HG02642 (cell line): ENCODE data around the gene GALNT18.
A peak's percentile ranks its signal among the peaks of the same experiment; 100 is the strongest.

ENCODE experiments used
- ATAC-seq: cut with Tn5 transposase; IDR thresholded peaks from one replicate; pipeline ENCODE4 v1.9.1; 2021; ENCODE audit warnings: mild to moderate bottlenecking; ENCODE audit not compliant: unreplicated experiment, poor library complexity

Gene GALNT18

GRCh38 chr11:11301212-11301611 lies 320.6 kb downstream of the GALNT18 start:
- ATAC-seq: no peak

DNA sequence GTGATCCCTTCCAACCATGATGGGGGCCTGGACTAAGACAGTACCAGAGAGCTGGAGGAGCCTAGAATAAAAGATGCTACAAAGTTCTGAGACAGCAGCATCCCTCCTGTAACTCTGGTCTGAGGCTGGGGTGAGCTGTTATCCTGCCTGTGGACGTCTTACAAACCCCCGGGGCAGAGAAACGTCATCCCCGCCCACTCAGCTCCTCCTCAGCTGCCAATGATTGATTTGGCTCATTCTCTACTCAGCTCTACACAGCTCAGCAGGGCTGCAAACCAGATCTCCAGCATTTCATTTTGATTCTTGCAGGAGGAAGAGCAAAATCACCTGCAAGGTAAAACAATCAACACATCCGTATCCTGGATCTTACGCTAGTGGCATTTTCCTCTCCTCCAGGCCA lies 324.2 kb downstream of the GALNT18 start:
- no peak for ATAC-seq

DNA sequence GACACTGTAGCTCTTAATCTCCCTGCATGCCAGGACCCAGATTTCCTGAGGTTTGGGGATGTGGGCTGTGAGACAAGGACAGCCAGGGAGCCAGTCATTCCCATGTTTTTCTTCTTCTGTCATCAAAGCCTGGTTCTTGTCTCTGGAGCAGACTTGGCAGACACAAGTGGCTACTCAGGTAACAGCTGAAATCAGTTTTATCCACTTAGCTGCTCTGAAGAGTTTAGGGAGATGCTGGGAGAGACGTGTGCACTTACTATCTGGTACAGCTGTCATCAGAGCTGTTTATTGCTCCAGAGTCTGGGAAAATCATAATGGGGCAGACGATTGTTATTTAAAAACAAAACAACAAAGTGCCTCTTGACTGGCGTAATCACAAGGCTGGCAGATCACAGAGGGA lies 325.4 kb downstream of the GALNT18 start:
- ATAC-seq: no peak

- no peak for ATAC-seq
These were observed 327.3 kb downstream of the GALNT18 start for GRCh38 chr11:11294551-11294855.

DNA sequence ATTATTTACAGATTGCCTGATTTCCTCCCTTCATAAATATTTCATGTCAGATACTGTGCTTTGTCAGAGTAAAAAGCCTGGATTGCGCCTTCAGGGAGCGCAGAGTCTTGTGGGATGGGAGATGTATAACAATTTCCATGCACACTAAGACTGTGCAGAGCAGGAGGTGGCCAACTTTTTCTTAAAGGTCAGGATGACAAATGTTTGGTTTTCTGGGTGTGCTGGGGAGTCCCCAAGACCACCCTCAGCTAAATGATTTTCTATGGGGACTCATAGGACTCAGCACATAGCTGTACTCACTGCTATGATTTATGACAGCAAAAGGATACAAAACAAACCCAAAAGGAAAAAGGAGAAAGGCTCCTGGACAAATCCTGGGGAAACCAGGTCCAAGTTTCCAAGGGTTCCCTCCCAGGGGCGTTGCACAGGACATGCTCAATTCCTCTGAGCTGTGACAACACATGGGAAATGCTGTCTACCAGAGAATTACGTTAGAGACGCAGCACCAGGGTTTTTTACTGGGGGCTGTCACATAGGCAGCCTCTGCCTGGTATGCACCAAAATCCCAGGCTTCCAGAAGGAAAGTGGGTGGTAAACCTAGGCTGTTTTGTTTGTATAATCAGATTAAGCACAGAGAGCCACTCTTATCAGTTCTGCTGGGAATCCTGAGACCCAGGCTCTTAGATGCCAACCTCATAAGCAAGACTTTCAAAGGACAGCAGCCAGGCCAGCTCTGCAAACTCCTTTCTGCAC lies 327.8 kb downstream of the GALNT18 start:
- ATAC-seq: no peak

DNA sequence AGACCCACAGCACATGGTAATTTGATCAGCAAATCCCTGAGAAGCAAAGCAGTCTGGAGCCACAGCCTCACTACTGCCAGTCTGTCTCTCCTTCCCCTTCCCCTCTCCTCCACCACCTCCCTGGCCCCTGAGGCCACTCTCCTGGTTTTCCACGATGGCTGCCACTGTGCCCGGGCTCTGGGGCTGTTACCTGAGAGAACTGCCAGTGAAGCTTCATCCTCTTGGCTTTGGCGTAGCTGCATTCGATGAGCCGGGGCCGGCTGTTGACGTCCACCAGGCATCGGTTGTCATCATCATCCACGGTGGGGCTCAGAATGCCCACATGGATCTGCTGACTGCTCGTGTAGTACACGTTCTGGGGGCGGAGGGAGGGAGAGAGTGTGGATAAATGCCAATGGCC lies 329.0 kb downstream of the GALNT18 start:
- ATAC-seq: no peak

- no peak for ATAC-seq
These were observed 330.5 kb downstream of the GALNT18 start for GRCh38 chr11:11291041-11292015.

DNA sequence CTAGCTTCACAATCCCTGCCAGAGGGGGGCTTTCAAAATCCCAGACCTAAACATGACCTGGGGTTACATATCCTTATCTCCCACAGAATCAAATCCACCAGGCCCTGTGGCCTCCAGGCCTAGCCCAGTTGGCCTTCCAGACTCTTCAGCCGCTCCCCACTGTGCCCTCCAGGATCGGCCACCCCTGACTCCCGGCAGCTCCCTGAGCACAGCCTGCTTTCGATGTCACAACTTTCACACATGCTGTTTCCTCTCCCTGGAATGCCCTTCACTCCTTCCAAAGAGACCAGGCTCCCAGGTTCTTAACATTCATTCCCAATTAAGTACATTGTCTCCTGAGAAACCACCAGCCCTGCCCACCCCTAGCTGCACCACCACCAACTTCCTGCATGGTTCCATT lies 331.5 kb downstream of the GALNT18 start:
- ATAC-seq: no peak

DNA sequence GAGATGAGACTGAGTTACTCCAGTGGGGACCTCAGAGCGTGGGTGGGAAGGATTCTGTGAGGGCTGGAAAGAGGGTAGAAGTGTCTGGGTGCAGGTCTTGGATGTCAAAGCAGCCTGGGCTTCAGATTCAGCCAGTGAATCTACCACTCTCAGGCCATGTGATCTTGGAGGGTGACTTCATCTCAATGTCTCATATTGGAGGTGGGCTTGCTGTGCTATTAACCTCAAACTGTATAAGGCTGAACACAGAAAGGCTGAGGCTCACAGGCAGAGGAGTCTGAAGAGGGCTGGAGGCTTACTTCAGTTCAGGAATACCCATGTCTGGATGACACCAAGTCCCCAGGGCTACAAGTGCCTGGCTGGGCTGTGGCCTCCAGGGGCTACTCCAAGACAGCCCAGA lies 332.1 kb downstream of the GALNT18 start:
- ATAC-seq: no peak

GRCh38 chr11:11288972-11289616 lies 332.7 kb downstream of the GALNT18 start:
- no peak for ATAC-seq

DNA sequence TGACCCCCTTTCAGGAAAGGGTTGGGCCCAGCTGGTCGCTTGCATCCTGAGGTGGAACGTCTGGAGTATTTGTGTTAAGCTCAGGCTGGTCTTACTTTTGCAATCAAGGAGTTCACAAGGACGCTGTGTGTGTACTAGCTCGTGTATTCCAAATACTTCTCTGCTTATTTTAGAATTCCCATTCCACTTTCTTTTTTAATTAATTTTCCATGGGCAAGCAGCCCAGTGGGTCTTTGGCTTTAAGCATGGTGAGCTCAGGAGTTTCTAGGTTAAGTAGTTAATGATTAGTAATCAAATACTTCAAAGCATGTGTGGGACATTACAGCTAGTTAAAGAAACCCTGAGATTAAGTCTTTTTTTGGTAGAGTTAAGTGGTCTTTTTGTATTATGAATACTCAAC lies 337.3 kb downstream of the GALNT18 start:
- no peak for ATAC-seq

DNA sequence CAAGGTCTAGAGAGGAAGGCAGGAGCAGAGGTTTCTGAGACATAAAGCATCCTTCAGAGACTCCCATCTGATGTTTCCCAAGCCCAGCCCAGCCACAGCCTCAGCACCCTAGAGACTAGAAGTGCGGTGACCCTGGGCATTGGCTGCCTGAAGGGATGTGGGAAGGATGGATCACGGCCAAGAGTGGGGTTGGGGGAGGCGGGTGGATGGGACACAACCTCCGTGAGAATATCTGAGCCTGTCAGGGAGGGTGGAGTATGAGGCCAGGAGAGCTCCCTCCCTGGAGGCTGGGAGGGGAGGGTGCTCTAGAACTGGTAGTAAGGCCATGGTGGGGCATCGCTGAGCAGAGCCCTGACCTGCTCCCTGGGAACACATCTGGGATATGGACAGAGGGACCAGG lies 340.2 kb downstream of the GALNT18 start:
- no peak for ATAC-seq

- ATAC-seq: no peak
These were observed 341.0 kb downstream of the GALNT18 start for GRCh38 chr11:11280826-11281225.

GRCh38 chr11:11279956-11280689 lies 341.7 kb downstream of the GALNT18 start:
- ATAC-seq: no peak

DNA sequence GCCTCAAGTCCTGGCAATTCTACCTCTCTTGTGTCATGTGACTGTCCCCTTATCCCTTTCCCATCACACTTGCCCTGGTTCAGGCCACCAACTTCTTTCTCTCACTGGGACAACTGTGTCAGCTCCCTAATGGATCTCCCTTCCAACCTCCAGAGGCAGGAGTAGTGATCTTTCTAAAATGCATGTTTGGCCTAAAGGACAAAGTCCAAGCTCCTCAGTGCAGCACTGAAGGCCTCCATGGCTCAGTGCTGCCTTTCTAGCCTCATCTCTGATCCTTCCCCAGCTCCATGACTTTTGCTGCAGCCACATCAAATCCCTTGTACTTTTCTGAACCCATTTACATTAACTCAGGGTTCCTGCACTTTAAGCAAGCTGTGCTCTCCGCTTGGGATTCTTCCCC lies 349.6 kb downstream of the GALNT18 start:
- ATAC-seq: no peak

GRCh38 chr11:11270236-11270775 lies 351.5 kb downstream of the GALNT18 start:
- no peak for ATAC-seq

DNA sequence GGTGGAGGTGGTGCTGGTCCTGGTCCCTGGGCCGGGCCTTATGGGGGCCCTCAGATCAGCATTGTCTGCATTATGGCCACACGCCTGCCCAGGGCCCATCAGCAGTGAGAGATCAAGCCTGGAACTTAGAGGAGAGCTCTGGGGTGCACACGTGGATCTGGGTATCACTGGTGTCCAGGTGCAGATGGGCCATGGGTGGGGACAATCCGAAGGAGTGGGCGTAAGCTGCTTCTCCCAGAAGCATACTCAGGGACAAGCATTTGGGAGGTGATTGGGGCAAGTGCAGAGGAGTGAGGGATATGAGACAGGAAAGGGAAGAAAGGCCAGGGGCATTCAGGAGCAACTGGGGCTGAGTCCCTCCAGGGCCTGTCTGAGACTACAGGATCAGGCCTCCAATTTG lies 353.1 kb downstream of the GALNT18 start:
- ATAC-seq: no peak

GRCh38 chr11:11268119-11268518 lies 353.7 kb downstream of the GALNT18 start:
- no peak for ATAC-seq

DNA sequence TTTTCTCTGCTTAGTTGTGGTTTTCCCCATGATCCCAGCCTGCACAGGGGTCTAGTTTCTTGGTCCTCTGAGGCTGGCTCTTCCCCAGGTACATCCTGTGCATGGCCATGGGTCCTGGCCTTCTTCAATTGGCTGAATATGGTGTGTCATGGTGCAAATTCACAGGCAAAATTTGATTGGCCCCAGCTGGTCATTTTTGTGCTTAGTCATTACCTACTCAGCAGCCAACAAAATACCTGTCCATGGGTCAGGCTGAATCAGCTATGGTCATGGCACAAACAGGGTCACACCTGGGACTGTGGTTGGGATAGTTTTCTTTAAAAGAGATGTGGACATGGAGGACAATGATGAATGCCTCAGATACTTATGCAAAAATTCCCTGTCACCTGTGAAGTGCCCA lies 354.5 kb downstream of the GALNT18 start:
- ATAC-seq: no peak

- ATAC-seq: peak; percentile 57
These were observed 355.7 kb downstream of the GALNT18 start for GRCh38 chr11:11265994-11266606.
